ENCODE data around the gene SLC36A3. TPM values are rescaled to one million over a fixed set of nuclear protein-coding genes. Genes with fewer than 3 reads are reported as not detected.

The SLC36A3 gene
- not detected in 2 replicates for total RNA-seq

GRCh38 chr5:151303666-151304065 is at the start of gene SLC36A3:
TSS of gene SLC36A3 (minus strand) at chr5:151303766. CDS start at chr5:151303354, 412 bp downstream.

GRCh38 chr5:151347369-151347768 is 43.8 kb upstream of the SLC36A3 start, which contains the start of gene SLC36A2:
TSS of gene SLC36A2 (minus strand) at chr5:151347559. CDS start at chr5:151347460, 99 bp downstream.

GRCh38 chr5:151252762-151253604 is 50.6 kb downstream of the SLC36A3 start, which contains the start of gene GM2A:
TSS of gene GM2A (plus strand) at chr5:151253185. CDS start at chr5:151253217, 32 bp downstream.

Other genes with a start within 250 kb of the SLC36A3 start
- gene TNIP1, start 222.7 kb downstream of the SLC36A3 start, total RNA-seq = 46.9 and 47.9 TPM in 2 replicates
- gene ANXA6, start 146.0 kb downstream of the SLC36A3 start, total RNA-seq = 398 and 405 TPM in 2 replicates
- gene CCDC69, start 79.7 kb downstream of the SLC36A3 start, total RNA-seq = 2.1 and 2.4 TPM in 2 replicates
- gene GM2A, start 50.6 kb downstream of the SLC36A3 start, total RNA-seq = 21.4 and 22.0 TPM in 2 replicates
- not detected in 2 replicates for gene SLC36A2, start 43.8 kb upstream of the SLC36A3 start, total RNA-seq
- 3.0 and 5.9 TPM in 2 replicates for gene SLC36A1, start 143.8 kb upstream of the SLC36A3 start, total RNA-seq

Data from bronchus fibroblast of lung (primary cell).